ENCODE data around the gene FOXJ2. TPM values are rescaled to one million over a fixed set of nuclear protein-coding genes. Genes with fewer than 3 reads are reported as not detected.
A peak's percentile ranks its signal among the peaks of the same experiment; 100 is the strongest.
"Not testable (repeated sequence)": the region's sequence is repeated elsewhere in the genome, so short reads cannot be mapped to it uniquely, and the experiment has no call there.

Gene FOXJ2
- total and polyA plus RNA-seq, 8 donors: 15.9 to 28.2 (median 25.4) TPM

GRCh38 chr12:7989827-7990491 is 42.6 kb upstream of the FOXJ2 start:
- H3K4me1 ChIP-seq: peaks cover 7 to 70% of the 10 kb centered on the region in 2 donors
- intact Hi-C loops (cut with DNase I): loop anchor here in 1 of 2 donors (5.0 to 10.0 kb wide), 2 partner anchors 58 to 135 kb away; no protein-coding TSS in a partner anchor
- no peaks in the 10 kb centered on the region for H3K9me3 ChIP-seq
- H3K36me3 ChIP-seq: no peaks in the 10 kb centered on the region
- peak; percentile 83 for ATAC-seq
- peak in 3 of 4 donors; percentile 38 to 89 (median 85) for DNase-seq
- H3K27me3 ChIP-seq: no peaks in the 10 kb centered on the region
- H3K27ac ChIP-seq: peak overlapping the region; percentile 37 to 85
- TF ChIP-seq CTCF (IDR thresholded peaks at IDR 0.05): no peak
- H3K4me3 ChIP-seq: no peak overlapping the region

DNA sequence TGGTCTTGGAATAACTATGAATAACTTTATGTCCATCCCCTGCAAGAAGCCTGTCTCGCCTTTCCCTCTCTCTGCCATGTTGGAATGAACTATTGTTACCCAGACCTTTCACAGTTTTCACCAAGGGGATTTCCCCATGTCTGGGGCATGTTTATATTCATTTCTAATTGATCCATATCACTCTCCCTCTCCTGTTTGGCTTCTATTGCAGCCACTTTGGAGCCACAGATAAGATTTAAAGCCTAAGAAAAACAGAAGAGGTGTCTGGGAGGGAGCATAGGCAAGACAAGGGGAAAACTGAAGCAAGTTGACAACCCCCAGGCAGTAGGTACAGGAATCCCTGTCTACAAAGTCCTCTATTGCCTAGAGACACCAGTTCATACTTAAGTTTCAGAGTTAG is 41.0 kb upstream of the FOXJ2 start:
- no peak for TF ChIP-seq CTCF (IDR thresholded peaks at IDR 0.05)
- Histone ChIP-seq H3K36me3 (no peaks in the 10 kb centered on the region), H3K27me3 (no peaks in the 10 kb centered on the region), H3K27ac (peak overlapping the region in 1 of 2 donors; percentile 4), H3K4me1 (peaks cover 7 to 69% of the 10 kb centered on the region in 2 donors), H3K4me3 (no peak overlapping the region), H3K9me3 (no peaks in the 10 kb centered on the region)
- DNase-seq (no peak), ATAC-seq (no peak)
- intact Hi-C loops (cut with DNase I): loop anchor here in 1 of 2 donors (5.0 to 10.0 kb wide), 2 partner anchors 59 to 137 kb away; no protein-coding TSS in a partner anchor

DNA sequence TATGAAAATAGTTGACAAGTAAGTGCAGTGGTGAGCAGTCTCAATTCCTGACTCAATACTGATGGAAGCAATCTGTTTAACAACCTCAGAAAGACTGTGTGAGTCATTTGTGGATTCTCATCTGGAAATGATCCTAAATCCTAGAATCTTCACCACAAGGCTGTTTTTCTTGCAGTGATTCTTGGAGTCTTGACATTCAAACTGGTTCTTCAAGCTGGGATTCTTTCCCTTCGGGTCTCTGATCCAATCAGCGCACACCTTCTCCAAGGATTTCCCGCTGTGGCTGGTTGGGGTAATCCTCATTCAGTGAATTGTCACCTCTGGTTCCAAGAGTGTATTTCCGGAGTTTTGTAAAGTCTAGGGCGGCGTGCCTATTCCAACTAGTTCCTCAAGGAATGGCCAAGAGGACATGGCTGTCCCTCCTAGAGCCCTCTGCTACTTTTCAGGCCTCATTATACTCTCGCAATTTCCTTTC is 37.7 kb upstream of the FOXJ2 start:
- intact Hi-C loops (cut with DNase I): loop anchor here in 1 of 2 donors (5.0 to 10.0 kb wide), 2 partner anchors 62 to 140 kb away; no protein-coding TSS in a partner anchor
- ATAC-seq (peak; percentile 16), DNase-seq (no peak)
- Histone ChIP-seq H3K9me3 (peaks cover 0 to 5% of the 10 kb centered on the region in 2 donors), H3K27me3 (no peaks in the 10 kb centered on the region), H3K4me1 (peaks cover 2 to 44% of the 10 kb centered on the region in 2 donors), H3K36me3 (no peaks in the 10 kb centered on the region), H3K4me3 (no peak overlapping the region), H3K27ac (peak overlapping the region; percentile 53 to 58)
- no peak for TF ChIP-seq CTCF (IDR thresholded peaks at IDR 0.05)

- Histone ChIP-seq H3K9me3 (peaks cover 0 to 5% of the 10 kb centered on the region in 2 donors), H3K36me3 (no peaks in the 10 kb centered on the region), H3K4me3 (no peak overlapping the region), H3K27ac (peak overlapping the region; percentile 53 to 58), H3K27me3 (no peaks in the 10 kb centered on the region), H3K4me1 (peaks cover 0 to 38% of the 10 kb centered on the region in 2 donors)
- intact Hi-C loops (cut with DNase I): loop anchor here in 1 of 2 donors (10.0 kb wide), 1 partner anchor 141 kb away; no protein-coding TSS in a partner anchor
- ATAC-seq (peak; percentile 97), DNase-seq (peak; percentile 51 to 91 (median 78))
- peak; percentile 89 to 94 for TF ChIP-seq CTCF (IDR thresholded peaks at IDR 0.05)
Observed at GRCh38 chr12:7995266-7995963, 37.1 kb upstream of the FOXJ2 start.

- ATAC-seq, H3K27me3 ChIP-seq, DNase-seq: not testable (repeated sequence)
Observed at GRCh38 chr12:8000827-8001226, 31.7 kb upstream of the FOXJ2 start.

GRCh38 chr12:8001496-8001895 is 31.0 kb upstream of the FOXJ2 start:
- H3K4me1 ChIP-seq; ATAC-seq; H3K27ac ChIP-seq; H3K9me3 ChIP-seq; H3K4me3 ChIP-seq; intact Hi-C loops (cut with DNase I); H3K36me3 ChIP-seq; DNase-seq; H3K27me3 ChIP-seq: not testable (repeated sequence)

More at GRCh38 chr12:8000827-8001226, 31.7 kb upstream of the FOXJ2 start:
- H3K4me3 ChIP-seq; H3K27ac ChIP-seq; H3K9me3 ChIP-seq; intact Hi-C loops (cut with DNase I); H3K4me1 ChIP-seq; H3K36me3 ChIP-seq: not testable (repeated sequence)

GRCh38 chr12:8004897-8005296 is 27.6 kb upstream of the FOXJ2 start:
- H3K36me3 ChIP-seq; H3K27me3 ChIP-seq; H3K9me3 ChIP-seq; ATAC-seq; DNase-seq; H3K4me3 ChIP-seq; H3K27ac ChIP-seq; intact Hi-C loops (cut with DNase I); H3K4me1 ChIP-seq: not testable (repeated sequence)

Measured in left lung (tissue), 10 donors.